Tibial nerve (tissue), 4 donors: ENCODE measurements around the gene ZNF716.
"Not testable (repeated sequence)": the region's sequence is repeated elsewhere in the genome, so short reads cannot be mapped to it uniquely, and the experiment has no call there.

Source experiments
- CTCF ChIP-seq, 5 experiments: fragments of 200-600 bp in 3 of 5; fragments of 450-650 bp in 2 of 5; sonication (generic) in 3 of 5; IDR thresholded peaks; one replicate each; pipeline ENCODE4 v1.5.1; 2016 to 2019; ENCODE audit warnings: antibody characterized with exemption in 5 of 5, mild to moderate bottlenecking in 3 of 5, moderate library complexity in 2 of 5
- EP300 ChIP-seq, 2 donors: sonication (generic); formaldehyde crosslinking; IDR thresholded peaks; one replicate each; pipeline ENCODE4 v1.6.1; 2017; ENCODE audit warnings: antibody characterized with exemption in 2 of 2, mild to moderate bottlenecking in 1 of 2

DNA sequence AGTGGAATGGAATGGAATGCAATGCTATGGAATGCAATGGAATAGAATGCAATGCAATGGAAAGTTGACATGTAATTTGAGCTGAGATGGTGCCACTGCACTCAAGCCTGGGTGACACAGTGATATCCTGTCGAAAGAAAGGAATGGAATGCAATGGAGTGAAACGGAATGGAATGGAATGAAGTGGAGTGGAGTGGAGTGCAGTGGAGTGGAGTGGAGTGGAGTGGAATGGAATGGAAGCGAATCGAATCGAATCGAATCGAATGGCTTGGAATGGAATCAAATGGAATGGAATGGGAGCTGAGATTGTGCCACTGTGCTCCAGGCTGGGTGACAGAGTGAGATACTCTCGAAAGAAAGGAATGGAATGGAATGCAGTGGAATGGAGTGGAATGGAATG, 45.1 kb downstream of the ZNF716 start:
- not testable (repeated sequence) for TF ChIP-seq CTCF, EP300 (IDR thresholded peaks at IDR 0.05)
